Measurements from ENCODE around the gene CNOT3. TPM values are rescaled to one million over a fixed set of nuclear protein-coding genes. Genes with fewer than 3 reads are reported as not detected.

Gene CNOT3
- total and polyA plus RNA-seq, 9 of the 15 experiments (the other 6 are each of a cell fraction or from before 2014, with no cell fraction given) = 0.27 to 60.4 (median 9.9) TPM

GRCh38 chr19:54159352-54160181 is 22.0 kb downstream of the CNOT3 start, which contains the start of gene LENG1 (continued):
- peak; percentile 71; the same call in 1 of the 2 replicates for TF ChIP-seq ZBTB2 (IDR thresholded peaks at IDR 0.05)
- no peak for TF ChIP-seq GATAD2A (IDR thresholded peaks at IDR 0.05)
- TF ChIP-seq ZNF512 (tag; IDR thresholded peaks at IDR 0.05) = no peak
- TF ChIP-seq FOXO4 (CRISPR knock-in tag; IDR thresholded peaks at IDR 0.05) = no peak
- peak; percentile 75 for TF ChIP-seq POLR2H (tag; IDR thresholded peaks at IDR 0.05; ENCODE audit: low read depth)
- no peak for TF ChIP-seq E2F5 (CRISPR knock-in tag; IDR thresholded peaks at IDR 0.05)
- no peak for TF ChIP-seq ZNF655 (CRISPR knock-in tag; IDR thresholded peaks at IDR 0.05)
- no peak for TF ChIP-seq RBM14 (IDR thresholded peaks at IDR 0.05; ENCODE audit: borderline replicate concordance, insufficient read depth, low read depth, low read length)
- TF ChIP-seq ZBTB49 (CRISPR knock-in tag; IDR thresholded peaks at IDR 0.05; ENCODE audit: borderline replicate concordance) = no peak
- TF ChIP-seq FOXK2 (conservative IDR thresholded peaks at IDR 0.05 in 1 of 2, IDR thresholded peaks at IDR 0.05 in 1 of 2; ENCODE audit: low read depth in 2 of 2) = peak; percentile 76 to 78
- peak; percentile 79 for TF ChIP-seq ATF7 (IDR thresholded peaks at IDR 0.05)
- TF ChIP-seq NR1H2 (CRISPR knock-in tag; IDR thresholded peaks at IDR 0.05) = no peak
- no peak for TF ChIP-seq ZNF24 (IDR thresholded peaks at IDR 0.05)
- TF ChIP-seq RBM15 (IDR thresholded peaks at IDR 0.05; ENCODE audit: insufficient read depth, low read length) = no peak

Data from K562 (cell line).